Liver (tissue), 9 donors: ENCODE measurements around the gene DNAJB4. TPM values are rescaled to one million over a fixed set of nuclear protein-coding genes. Genes with fewer than 3 reads are reported as not detected.

Experiments
- DNase-seq: peaks from one replicate; pipeline ENCODE4 v3.0.0-alpha.2; 2017; ENCODE audit warnings: low spot score
- H3K27ac ChIP-seq, 2 donors: one replicate each; pipeline ENCODE4 v1.7.0; 2013; ENCODE audit warnings: inconsistent platforms in 2 of 2, low read length in 2 of 2, control low read depth in 1 of 2, low read depth in 1 of 2, mild to moderate bottlenecking in 1 of 2
- H3K27me3 ChIP-seq, 4 donors: one replicate each; pipeline versions ENCODE4 v1.6.1 to v1.7.0; 2013; ENCODE audit warnings: low read length in 3 of 4, inconsistent platforms in 1 of 4, mild to moderate bottlenecking in 1 of 4, moderate library complexity in 1 of 4; ENCODE audit not compliant: control insufficient read depth in 4 of 4, insufficient read depth in 4 of 4
- H3K36me3 ChIP-seq, 4 donors: one replicate each; pipeline versions ENCODE4 v1.6.1 to v1.7.0; 2013; ENCODE audit warnings: low read length in 3 of 4, mild to moderate bottlenecking in 3 of 4, low read depth in 1 of 4, moderate library complexity in 1 of 4; ENCODE audit not compliant: control insufficient read depth in 4 of 4, insufficient read depth in 3 of 4
- H3K4me1 ChIP-seq, 4 donors: one replicate each; pipeline versions ENCODE4 v1.6.1 to v1.7.0; 2013; ENCODE audit warnings: low read length in 3 of 4, mild to moderate bottlenecking in 3 of 4, moderate library complexity in 1 of 4; ENCODE audit not compliant: control insufficient read depth in 4 of 4, insufficient read depth in 4 of 4
- H3K4me3 ChIP-seq, 3 donors: one replicate each; pipeline versions ENCODE4 v1.6.1 to v1.7.0; 2013; ENCODE audit warnings: low read length in 3 of 3, control low read depth in 1 of 3, low read depth in 1 of 3, mild to moderate bottlenecking in 1 of 3
- H3K9ac ChIP-seq, 2 donors: one replicate each; pipeline ENCODE4 v1.7.0; 2013; ENCODE audit warnings: low read length in 2 of 2, mild to moderate bottlenecking in 2 of 2, moderate library complexity in 2 of 2, control low read depth in 1 of 2, low read depth in 1 of 2
- H3K9me3 ChIP-seq, 4 donors: one replicate each; pipeline versions ENCODE4 v1.6.1 to v1.7.0; 2013; ENCODE audit warnings: low read length in 3 of 4; ENCODE audit not compliant: control insufficient read depth in 4 of 4
- EGR1 ChIP-seq, 2 donors: IDR thresholded peaks; 2 replicates each; pipeline ENCODE4 v1.6.1; 2016 to 2018; ENCODE audit warnings: antibody characterized with exemption in 2 of 2, low read depth in 2 of 2
- FOXA1 ChIP-seq: IDR thresholded peaks from 2 replicates; pipeline ENCODE4 v1.6.1; 2016; ENCODE audit warnings: antibody characterized with exemption
- GABPA ChIP-seq, 2 donors: IDR thresholded peaks in 1 of 2; conservative IDR thresholded peaks in 1 of 2; 2 replicates each; pipeline ENCODE4 v1.6.1; 2016; ENCODE audit warnings: antibody characterized with exemption in 2 of 2, mild to moderate bottlenecking in 1 of 2, moderate library complexity in 1 of 2
- HNF4A ChIP-seq, 2 donors: conservative IDR thresholded peaks; 2 replicates each; pipeline ENCODE4 v1.6.1; 2016; ENCODE audit warnings: antibody characterized with exemption in 2 of 2, mild to moderate bottlenecking in 2 of 2
- HNF4G ChIP-seq: IDR thresholded peaks from 2 replicates; pipeline ENCODE4 v1.6.1; 2016; ENCODE audit warnings: antibody characterized with exemption
- JUND ChIP-seq, 2 donors: IDR thresholded peaks; 2 replicates each; pipeline ENCODE4 v1.6.1; 2016; ENCODE audit warnings: antibody characterized with exemption in 2 of 2
- NR2F2 ChIP-seq: IDR thresholded peaks from 2 replicates; pipeline ENCODE4 v1.6.1; 2016; ENCODE audit warnings: antibody characterized with exemption
- RAD21 ChIP-seq, 2 donors: IDR thresholded peaks; 2 replicates each; pipeline ENCODE4 v1.6.1; 2016; ENCODE audit warnings: antibody characterized with exemption in 2 of 2, mild to moderate bottlenecking in 2 of 2
- RXRA ChIP-seq, 2 donors: IDR thresholded peaks; 2 replicates each; pipeline ENCODE4 v1.6.1; 2017 to 2018; ENCODE audit warnings: antibody characterized with exemption in 2 of 2, mild to moderate bottlenecking in 1 of 2
- TAF1 ChIP-seq: conservative IDR thresholded peaks from 2 replicates; pipeline ENCODE4 v1.6.1; 2016; ENCODE audit warnings: antibody characterized with exemption, mild to moderate bottlenecking
- YY1 ChIP-seq: IDR thresholded peaks from 2 replicates; pipeline ENCODE4 v1.6.1; 2016; ENCODE audit warnings: antibody characterized with exemption, mild to moderate bottlenecking
- polyA plus RNA-seq, 2 donors: library from polyadenylated mRNA; stranded (reverse) in 1 of 2; unstranded in 1 of 2; fragments of 200-250 nt in 1 of 2; fragments of >200 nt in 1 of 2; fragmentation: Nextera tagmentation in 1 of 2; extraction: Ambion mirVana in 1 of 2; gene quantifications; one replicate each; pipeline versions ENCODE4 v1.2.1 to v1.2.3, GENCODE V29; 2013 to 2015
- total RNA-seq, 2 donors: library from RNA; depleted of rRNA; stranded (reverse); fragments of >200 nt; gene quantifications; one replicate each; pipeline ENCODE4 v1.2.3, GENCODE V29; 2014
- TF ChIP-seq, protein P1 (sequence below): IDR thresholded peaks from 2 replicates; pipeline ENCODE4 v1.6.1; 2016; ENCODE audit warnings: antibody characterized with exemption, mild to moderate bottlenecking
- TF ChIP-seq, protein P2 (sequence below): IDR thresholded peaks from 2 replicates; pipeline ENCODE4 v1.6.1; 2016; ENCODE audit warnings: antibody characterized with exemption
- TF ChIP-seq, protein P3 (sequence below): IDR thresholded peaks from 2 replicates; pipeline ENCODE4 v1.6.1; 2016; ENCODE audit warnings: antibody characterized with exemption
- TF ChIP-seq, protein P4 (sequence below): fragments of 150-350 bp; IDR thresholded peaks from 2 replicates; pipeline ENCODE4 v1.5.1; 2017; ENCODE audit warnings: improper control_type of control experiment, low read depth, low read length; ENCODE audit not compliant: missing input control
- TF ChIP-seq, protein P5 (sequence below): IDR thresholded peaks from 2 replicates; pipeline ENCODE4 v1.6.1; 2016; ENCODE audit warnings: antibody characterized with exemption
- donor health status: healthy.
- donor health status: healthy.
- donor health status: healthy.
- donor health status: healthy.
- donor health status: healthy.

Gene DNAJB4
- total and polyA plus RNA-seq, 4 donors: 5.7 to 21.6 (median 10.0) TPM

DNA sequence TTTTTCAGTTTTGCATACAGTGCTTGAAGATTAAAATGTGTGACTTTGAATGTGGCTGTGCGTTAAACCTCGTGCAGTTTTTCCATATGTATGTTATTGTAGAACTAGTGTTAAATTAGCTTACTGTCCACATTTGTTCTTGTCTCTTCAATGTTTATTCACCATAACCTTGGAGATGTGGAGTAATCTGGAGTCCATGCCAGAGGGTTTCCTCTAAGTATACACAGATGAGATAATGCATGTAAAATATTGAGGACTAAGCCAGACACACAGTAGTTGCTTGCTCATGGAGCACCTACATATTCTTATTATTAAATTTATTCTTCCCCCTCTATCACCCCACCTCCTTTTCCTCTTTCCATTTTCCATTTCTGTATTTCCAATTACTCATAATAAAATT is 33.3 kb downstream of the DNAJB4 start (continued):
- TF ChIP-seq, protein P1, sequence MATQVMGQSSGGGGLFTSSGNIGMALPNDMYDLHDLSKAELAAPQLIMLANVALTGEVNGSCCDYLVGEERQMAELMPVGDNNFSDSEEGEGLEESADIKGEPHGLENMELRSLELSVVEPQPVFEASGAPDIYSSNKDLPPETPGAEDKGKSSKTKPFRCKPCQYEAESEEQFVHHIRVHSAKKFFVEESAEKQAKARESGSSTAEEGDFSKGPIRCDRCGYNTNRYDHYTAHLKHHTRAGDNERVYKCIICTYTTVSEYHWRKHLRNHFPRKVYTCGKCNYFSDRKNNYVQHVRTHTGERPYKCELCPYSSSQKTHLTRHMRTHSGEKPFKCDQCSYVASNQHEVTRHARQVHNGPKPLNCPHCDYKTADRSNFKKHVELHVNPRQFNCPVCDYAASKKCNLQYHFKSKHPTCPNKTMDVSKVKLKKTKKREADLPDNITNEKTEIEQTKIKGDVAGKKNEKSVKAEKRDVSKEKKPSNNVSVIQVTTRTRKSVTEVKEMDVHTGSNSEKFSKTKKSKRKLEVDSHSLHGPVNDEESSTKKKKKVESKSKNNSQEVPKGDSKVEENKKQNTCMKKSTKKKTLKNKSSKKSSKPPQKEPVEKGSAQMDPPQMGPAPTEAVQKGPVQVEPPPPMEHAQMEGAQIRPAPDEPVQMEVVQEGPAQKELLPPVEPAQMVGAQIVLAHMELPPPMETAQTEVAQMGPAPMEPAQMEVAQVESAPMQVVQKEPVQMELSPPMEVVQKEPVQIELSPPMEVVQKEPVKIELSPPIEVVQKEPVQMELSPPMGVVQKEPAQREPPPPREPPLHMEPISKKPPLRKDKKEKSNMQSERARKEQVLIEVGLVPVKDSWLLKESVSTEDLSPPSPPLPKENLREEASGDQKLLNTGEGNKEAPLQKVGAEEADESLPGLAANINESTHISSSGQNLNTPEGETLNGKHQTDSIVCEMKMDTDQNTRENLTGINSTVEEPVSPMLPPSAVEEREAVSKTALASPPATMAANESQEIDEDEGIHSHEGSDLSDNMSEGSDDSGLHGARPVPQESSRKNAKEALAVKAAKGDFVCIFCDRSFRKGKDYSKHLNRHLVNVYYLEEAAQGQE: no peak
- no peak for TF ChIP-seq GABPA (IDR thresholded peaks at IDR 0.05 in 1 of 2, conservative IDR thresholded peaks at IDR 0.05 in 1 of 2)
- no peak for TF ChIP-seq RAD21 (IDR thresholded peaks at IDR 0.05)
- no peak for TF ChIP-seq NR2F2

DNA sequence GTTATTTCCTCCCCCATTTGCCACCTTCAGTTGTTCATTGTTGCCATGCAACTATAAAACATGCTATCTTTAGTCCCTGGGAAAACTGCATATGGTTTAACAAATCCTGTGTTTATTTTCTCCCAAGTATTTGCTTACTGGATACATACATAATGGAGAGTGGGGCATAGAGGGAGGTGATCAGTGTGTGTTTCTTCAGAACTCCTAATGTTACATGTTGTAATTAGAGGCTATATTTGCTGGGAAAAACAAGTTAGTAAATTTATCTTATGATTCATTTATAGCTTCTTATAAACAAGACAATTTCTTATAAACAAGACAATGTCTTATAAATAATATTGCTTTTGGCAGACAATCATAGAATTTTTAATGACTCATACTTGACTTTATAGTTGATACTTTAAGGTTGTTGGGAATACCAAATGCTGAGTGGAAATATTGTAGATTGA is 33.8 kb downstream of the DNAJB4 start:
- TF ChIP-seq, protein P2, sequence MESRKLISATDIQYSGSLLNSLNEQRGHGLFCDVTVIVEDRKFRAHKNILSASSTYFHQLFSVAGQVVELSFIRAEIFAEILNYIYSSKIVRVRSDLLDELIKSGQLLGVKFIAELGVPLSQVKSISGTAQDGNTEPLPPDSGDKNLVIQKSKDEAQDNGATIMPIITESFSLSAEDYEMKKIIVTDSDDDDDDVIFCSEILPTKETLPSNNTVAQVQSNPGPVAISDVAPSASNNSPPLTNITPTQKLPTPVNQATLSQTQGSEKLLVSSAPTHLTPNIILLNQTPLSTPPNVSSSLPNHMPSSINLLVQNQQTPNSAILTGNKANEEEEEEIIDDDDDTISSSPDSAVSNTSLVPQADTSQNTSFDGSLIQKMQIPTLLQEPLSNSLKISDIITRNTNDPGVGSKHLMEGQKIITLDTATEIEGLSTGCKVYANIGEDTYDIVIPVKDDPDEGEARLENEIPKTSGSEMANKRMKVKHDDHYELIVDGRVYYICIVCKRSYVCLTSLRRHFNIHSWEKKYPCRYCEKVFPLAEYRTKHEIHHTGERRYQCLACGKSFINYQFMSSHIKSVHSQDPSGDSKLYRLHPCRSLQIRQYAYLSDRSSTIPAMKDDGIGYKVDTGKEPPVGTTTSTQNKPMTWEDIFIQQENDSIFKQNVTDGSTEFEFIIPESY: no peak
- TF ChIP-seq HNF4G (no peak), HNF4A (conservative IDR thresholded peaks at IDR 0.05) (no peak), RXRA (IDR thresholded peaks at IDR 0.05) (no peak), GABPA (IDR thresholded peaks at IDR 0.05 in 1 of 2, conservative IDR thresholded peaks at IDR 0.05 in 1 of 2) (no peak), EGR1 (IDR thresholded peaks at IDR 0.05; ENCODE audit: low read depth in 2 of 2) (no peak), FOXA1 (no peak), TAF1 (no peak), RAD21 (IDR thresholded peaks at IDR 0.05) (no peak), JUND (IDR thresholded peaks at IDR 0.05) (no peak), NR2F2 (no peak), YY1 (no peak)
- TF ChIP-seq, protein P3, sequence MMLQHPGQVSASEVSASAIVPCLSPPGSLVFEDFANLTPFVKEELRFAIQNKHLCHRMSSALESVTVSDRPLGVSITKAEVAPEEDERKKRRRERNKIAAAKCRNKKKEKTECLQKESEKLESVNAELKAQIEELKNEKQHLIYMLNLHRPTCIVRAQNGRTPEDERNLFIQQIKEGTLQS: no peak
- TF ChIP-seq, protein P1: no peak
- TF ChIP-seq, protein P4, sequence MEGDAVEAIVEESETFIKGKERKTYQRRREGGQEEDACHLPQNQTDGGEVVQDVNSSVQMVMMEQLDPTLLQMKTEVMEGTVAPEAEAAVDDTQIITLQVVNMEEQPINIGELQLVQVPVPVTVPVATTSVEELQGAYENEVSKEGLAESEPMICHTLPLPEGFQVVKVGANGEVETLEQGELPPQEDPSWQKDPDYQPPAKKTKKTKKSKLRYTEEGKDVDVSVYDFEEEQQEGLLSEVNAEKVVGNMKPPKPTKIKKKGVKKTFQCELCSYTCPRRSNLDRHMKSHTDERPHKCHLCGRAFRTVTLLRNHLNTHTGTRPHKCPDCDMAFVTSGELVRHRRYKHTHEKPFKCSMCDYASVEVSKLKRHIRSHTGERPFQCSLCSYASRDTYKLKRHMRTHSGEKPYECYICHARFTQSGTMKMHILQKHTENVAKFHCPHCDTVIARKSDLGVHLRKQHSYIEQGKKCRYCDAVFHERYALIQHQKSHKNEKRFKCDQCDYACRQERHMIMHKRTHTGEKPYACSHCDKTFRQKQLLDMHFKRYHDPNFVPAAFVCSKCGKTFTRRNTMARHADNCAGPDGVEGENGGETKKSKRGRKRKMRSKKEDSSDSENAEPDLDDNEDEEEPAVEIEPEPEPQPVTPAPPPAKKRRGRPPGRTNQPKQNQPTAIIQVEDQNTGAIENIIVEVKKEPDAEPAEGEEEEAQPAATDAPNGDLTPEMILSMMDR: no peak
- TF ChIP-seq, protein P5, sequence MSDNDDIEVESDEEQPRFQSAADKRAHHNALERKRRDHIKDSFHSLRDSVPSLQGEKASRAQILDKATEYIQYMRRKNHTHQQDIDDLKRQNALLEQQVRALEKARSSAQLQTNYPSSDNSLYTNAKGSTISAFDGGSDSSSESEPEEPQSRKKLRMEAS: no peak
- Histone ChIP-seq H3K9me3 (no peaks in the 10 kb centered on the region), H3K27me3 (no peaks in the 10 kb centered on the region), H3K4me1 (peaks cover 0 to 3% (median under 1%) of the 10 kb centered on the region in 4 donors), H3K36me3 (no peaks in the 10 kb centered on the region), H3K4me3 (no peak overlapping the region), H3K27ac (no peak overlapping the region), H3K9ac (no peak overlapping the region)
- DNase-seq: no peak
